Measurements from ENCODE around the gene IL17B.

Gene IL17B

DNA sequence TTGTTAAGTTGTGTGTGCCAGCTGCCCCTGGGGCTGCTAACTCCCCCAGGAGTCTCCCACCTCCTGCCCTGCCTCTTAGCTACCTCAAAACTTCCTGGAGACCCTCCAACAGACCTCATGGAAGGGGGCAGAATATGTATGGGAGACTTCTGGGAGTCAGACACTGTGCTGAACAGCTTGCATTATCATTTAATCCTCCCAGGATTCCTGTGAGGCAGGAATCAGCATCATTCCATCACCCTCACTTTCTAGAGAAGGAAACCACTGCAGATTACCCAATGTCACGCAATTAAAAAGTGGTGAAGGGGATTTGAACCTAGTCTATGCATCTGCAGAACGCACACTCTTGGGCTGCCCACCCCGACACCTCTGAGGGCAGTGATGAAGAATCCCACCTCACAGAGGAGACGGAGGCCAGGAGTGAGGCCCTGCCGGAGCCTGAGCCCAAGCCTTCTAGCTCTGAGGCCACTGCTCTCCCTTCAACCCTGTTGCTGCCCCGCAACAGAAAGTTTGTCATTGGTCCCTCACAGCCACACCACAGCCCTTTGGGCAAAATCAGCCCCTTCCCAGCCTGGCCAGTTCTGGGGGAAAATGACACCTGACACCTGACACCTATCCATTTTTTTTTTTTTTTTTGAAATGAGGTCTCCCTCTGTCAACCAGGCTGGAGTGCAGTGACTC lies 30.3 kb upstream of the IL17B start:
- no peak overlapping the region for H3K4me3 ChIP-seq (ENCODE audit: low read length)
- TF ChIP-seq, protein P1, sequence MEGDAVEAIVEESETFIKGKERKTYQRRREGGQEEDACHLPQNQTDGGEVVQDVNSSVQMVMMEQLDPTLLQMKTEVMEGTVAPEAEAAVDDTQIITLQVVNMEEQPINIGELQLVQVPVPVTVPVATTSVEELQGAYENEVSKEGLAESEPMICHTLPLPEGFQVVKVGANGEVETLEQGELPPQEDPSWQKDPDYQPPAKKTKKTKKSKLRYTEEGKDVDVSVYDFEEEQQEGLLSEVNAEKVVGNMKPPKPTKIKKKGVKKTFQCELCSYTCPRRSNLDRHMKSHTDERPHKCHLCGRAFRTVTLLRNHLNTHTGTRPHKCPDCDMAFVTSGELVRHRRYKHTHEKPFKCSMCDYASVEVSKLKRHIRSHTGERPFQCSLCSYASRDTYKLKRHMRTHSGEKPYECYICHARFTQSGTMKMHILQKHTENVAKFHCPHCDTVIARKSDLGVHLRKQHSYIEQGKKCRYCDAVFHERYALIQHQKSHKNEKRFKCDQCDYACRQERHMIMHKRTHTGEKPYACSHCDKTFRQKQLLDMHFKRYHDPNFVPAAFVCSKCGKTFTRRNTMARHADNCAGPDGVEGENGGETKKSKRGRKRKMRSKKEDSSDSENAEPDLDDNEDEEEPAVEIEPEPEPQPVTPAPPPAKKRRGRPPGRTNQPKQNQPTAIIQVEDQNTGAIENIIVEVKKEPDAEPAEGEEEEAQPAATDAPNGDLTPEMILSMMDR (IDR thresholded peaks at IDR 0.05; ENCODE audit: insufficient read depth, low read depth, low read length, missing control alignments): no peak
- DNase-seq (ENCODE audit: low read depth): no peak

DNA sequence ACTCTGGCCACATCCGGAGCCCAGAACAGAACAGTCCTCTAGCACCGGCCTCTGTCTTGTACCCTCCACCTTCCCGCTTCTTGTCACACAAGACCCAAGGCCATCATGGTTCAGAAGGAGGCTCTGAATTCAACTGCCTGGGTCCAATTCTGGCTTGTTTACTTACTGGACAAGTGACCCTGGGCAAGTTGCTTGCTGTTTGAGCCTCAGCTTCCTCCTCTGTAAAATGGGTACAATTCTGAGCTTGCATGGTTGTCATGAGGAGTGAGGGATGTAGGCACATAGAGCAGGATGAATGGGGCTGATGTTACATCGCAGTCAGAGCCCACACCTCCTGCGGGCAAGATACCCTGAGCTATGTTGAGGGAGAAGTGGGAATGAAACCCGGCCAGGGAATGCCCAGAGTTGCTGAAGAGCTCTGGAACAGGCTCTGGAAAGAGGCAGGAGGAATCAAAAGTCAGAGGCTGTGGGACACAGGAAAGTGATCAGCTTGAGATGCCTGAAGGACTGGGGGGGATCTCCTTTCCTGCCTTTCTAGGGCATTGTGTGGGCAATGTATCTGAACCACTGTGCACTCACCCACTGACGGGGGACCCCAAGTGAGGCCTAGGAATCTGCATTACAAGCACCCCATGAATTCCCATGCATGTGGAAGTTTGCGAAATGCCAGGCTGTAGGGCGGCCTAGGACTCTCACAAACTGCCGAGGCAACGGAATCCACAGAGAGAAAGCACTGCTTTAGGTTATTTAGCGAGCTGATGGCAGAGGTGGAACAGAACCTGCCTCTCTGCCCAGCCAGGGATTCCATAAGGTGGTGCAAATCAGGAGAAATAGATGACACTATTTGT lies 29.4 kb upstream of the IL17B start:
- no peak overlapping the region for H3K4me3 ChIP-seq (ENCODE audit: low read length)
- TF ChIP-seq, protein P1 (IDR thresholded peaks at IDR 0.05; ENCODE audit: insufficient read depth, low read depth, low read length, missing control alignments): no peak
- DNase-seq (ENCODE audit: low read depth): no peak

DNA sequence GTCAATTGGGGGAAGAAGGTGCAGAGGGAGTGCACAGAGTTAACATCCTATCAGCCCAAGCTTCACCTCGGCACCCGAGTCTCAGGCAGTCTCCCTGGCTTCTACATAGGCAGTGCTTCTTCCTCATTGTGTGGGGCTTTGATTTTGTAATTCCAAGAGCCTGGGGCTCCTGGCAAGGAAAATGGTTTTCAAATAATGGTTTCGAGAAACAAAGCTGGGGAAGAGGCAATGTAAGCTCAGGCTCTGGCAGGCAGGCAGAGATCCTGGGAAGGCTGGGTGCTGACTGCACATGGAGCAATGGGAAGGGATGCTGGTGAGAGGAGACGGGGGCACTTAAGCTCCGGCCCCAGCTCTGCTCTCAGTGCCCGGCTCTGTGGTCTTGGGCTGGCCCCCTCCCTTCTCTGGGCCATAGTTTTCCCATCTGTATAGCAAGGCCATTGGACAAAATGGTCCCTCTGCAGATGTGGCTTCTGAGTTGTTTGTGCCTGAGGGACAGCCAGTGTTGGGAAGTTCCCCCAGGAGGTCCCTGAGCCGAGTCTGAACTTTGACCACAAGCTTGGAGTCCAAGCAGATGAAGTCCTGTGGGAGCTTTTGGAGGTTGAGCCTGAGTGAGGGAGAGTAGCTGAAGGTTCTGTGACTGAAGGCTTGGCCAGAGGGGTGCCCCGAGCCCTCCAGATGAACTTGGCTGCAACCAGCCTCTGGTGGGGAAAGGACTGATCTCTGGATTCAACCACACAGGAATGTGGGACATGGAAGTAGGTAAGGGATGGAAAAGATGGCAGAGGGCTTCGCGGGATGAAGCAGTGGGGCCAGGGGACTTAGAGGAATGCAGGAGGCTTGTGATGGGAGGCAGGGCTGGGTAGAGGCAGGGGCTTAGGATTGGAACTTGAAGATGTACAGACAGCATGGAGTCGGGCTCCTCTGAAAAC lies 28.5 kb upstream of the IL17B start:
- DNase-seq (ENCODE audit: low read depth): no peak
- H3K4me3 ChIP-seq (ENCODE audit: low read length): no peak overlapping the region
- TF ChIP-seq, protein P1 (IDR thresholded peaks at IDR 0.05; ENCODE audit: insufficient read depth, low read depth, low read length, missing control alignments): no peak

DNA sequence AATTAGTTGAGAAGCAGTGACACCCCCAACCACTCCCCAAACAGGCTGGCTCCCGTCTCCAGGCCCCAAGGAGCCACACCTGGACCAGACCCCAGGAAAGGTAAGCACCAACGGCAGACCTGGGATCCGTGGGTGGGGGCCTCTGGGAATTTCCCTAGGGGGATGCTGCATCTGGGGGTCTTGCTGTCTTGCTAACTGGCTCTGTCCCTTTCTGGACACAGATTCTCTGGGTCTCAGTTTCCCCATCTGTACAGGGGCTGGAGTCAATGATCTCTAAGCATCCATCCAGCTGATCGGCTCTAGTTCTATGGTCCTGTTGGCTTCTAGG lies 27.9 kb upstream of the IL17B start:
- TF ChIP-seq, protein P1 (IDR thresholded peaks at IDR 0.05; ENCODE audit: insufficient read depth, low read depth, low read length, missing control alignments): no peak
- no peak overlapping the region for H3K4me3 ChIP-seq (ENCODE audit: low read length)
- DNase-seq (ENCODE audit: low read depth): no peak

DNA sequence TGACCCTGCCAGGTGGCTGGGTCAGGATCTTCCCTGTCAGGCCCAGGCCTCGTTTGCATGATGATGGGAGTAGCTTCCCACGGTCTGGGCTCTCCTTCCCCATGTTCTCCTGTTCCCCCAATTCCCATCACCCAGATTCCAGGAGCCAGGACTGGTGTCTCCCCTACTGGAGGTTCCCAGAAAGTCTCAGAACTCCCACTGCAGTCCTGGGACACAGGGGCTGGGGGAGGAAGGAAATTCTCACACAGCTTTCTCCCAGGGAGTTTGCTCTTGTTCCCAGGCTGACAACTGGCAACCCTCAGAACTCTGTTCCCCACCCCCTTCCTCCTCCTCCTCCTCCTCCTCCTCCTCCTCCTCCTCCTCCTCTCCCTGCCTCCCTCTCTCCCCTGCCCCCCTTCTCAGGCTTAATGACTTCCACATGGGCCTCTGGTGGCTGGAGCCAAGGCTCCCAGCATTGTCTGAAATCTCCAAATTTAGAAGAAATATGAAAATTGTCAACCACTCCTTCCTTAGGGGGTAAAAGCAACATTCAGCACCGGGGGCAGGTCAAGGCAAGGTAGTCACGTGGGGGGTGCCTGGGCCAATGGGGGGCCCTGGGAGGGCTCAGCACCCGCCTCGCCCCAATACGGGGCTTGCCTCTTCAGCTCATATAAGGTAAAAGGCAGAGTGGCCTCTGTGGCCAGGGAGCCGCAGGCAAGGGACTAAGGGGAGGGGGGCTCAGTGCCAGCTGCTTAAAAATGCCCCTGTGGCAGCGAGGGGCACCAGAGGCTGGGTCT lies 27.3 kb upstream of the IL17B start:
- TF ChIP-seq, protein P1 (IDR thresholded peaks at IDR 0.05; ENCODE audit: insufficient read depth, low read depth, low read length, missing control alignments): no peak
- no peak overlapping the region for H3K4me3 ChIP-seq (ENCODE audit: low read length)
- no peak for DNase-seq (ENCODE audit: low read depth)

DNA sequence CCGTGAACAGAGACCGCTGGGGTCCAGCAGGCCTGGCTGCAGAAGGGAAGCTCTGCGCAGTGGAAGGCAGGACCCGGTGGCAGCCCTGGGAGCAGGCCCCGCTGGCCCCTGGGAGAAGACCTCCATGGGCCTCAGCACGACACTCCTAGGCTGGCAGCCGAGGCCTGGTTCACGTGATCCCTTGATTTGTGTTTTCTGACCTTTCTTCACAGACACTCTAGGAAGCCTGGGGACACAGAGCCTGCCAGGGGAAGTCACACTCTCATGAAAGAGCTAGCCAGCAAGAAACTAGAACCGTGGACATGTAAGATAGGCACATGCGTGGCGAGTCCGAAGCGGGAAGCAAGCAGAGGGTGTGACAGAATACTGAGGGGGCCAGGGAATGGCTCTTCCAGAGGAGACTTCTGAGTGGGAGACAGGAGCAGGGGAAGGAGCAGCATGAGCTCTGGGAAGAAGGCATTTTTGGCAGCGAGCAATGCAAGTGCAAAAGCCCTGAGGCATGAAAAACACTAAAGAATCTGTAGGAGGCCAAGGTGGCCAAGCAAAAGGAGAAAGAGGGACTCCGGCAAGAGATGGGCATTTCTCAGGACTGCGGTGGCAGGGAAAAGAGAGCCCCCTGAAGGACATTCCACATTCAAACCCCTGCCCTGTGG lies 26.6 kb upstream of the IL17B start:
- no peak for DNase-seq (ENCODE audit: low read depth)
- TF ChIP-seq, protein P1 (IDR thresholded peaks at IDR 0.05; ENCODE audit: insufficient read depth, low read depth, low read length, missing control alignments): no peak
- no peak overlapping the region for H3K4me3 ChIP-seq (ENCODE audit: low read length)
